HG02623 (cell line): ENCODE data around the gene CACFD1.
"Not testable (repeated sequence)": the region's sequence is repeated elsewhere in the genome, so short reads cannot be mapped to it uniquely, and the experiment has no call there.

Source experiments
- ATAC-seq: cut with Tn5 transposase; IDR thresholded peaks from one replicate; pipeline ENCODE4 v1.9.1; 2021; ENCODE audit warnings: moderate library complexity; ENCODE audit not compliant: unreplicated experiment

Gene CACFD1

DNA sequence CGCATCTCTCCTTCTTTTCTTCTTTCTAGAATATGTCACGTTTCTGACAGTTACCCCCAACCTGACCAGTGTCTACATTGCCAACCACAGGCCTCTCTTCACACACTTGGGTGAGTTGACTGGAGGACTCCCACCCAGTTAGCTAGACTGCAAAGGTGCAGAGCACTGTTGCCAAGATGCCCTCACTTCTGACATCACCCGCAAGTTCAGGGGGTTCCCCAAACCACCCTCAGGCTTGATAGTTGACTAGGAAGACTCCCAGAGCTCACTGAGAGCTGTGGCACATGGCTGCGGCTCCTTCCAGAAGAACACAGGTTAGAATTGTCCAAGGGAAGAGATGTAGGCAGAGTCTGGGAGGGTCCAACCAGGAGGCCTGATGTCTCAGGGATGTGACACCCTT, 20.4 kb upstream of the CACFD1 start:
- ATAC-seq: no peak

DNA sequence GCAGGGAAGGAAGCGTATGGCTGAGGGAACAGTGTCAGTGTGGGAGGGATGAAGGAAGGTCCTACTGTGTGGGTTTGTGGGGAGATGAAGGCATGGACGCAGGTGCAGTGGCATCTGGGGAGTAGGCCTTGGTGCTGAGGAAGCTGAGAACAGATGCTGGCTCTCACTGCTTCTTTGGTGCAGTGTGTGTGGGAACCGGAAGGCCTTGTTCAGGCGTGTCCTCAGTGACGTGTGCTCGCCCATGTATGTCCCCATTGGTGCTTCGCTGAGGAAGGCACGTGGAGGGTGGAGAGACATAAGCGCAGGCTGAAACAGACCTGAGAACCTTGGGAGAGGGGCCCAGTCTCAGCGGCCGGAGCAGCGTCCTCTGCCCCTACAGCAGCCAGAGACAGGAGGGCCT, 18.9 kb upstream of the CACFD1 start:
- ATAC-seq: no peak

DNA sequence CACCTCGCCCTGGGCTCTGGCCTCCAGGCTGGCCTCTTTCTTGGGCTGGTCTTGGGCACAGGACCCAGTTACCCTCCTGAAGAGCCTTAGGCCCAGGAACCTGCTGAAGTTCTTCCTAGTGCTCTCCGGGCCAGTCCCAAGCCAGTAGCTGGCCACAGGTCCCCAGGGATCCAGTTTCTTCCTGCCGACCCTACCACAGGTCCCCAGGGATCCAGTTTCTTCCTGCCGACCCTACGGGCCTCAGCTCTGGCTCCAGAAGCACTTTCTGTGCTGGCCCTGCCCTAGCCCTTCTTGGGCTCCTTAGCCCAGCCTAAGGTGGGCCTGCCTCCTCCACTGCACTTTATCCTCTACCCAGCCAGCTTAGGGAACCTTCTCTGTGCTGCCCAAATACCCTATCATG, 18.2 kb upstream of the CACFD1 start:
- ATAC-seq: no peak

DNA sequence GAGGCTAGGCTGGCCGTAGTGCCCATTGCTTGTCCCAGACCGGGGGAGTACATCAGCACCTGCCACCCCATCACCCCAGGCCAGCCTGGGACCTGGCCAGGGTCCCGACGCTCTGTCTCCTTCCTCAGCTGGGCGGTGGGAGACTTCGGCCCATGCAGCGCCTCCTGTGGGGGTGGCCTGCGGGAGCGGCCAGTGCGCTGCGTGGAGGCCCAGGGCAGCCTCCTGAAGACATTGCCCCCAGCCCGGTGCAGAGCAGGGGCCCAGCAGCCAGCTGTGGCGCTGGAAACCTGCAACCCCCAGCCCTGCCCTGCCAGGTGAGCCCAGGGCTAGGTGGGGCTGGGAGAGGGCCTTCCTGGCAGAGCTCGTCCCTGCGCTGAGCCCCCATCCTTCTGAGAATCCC, 16.5 kb upstream of the CACFD1 start:
- ATAC-seq: no peak

DNA sequence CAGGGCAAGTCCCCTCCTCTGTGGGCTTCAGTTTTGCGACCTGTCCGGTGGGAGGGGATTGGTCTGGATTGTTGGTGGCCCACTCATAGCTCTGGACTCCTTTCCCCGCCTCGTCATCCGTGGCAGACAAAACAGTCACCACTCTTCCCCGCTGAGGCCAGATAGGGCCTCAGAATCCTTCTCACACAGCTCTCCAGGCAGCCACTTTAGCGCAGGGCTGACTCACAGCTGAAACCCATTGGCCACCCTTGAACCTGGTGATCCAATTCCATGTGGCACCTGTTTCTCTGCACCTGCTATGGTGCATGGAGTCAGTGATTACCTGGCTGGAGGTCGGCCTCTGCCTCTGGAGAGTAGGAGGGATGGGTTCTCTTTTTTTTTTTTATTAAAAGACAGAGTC, 15.8 kb upstream of the CACFD1 start:
- ATAC-seq: no peak

DNA sequence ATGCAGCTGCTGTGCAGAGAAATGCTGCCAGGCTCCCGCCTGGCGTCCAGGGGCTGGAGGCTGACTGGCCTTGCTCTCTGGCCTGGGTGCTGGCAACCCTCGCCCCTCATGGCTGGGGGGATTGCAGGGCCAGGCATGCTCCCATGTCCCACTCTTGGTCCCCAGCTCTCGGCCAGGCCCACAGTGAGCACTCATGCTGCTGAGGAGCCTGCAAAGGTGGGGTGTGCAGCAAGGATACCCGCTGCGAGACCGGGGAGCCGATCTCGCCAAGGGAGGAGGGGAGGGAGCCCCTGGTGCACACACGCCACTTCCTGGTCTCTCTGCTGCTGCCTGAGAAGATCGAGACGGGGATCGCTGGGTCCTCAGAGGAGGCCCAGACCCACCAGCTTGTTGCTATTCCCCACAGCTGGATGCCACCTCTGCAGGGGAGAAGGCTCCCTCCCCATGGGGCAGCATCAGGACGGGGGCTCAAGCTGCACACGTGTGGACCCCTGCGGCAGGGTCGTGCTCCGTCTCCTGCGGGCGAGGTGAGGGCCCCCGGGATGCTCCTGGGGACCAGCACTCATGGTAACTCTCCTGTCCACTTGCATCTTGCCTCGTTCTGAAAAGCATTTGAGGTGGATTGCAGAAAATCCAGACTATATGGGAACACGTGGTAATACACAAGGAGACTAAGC, 14.3 kb upstream of the CACFD1 start:
- no peak for ATAC-seq

DNA sequence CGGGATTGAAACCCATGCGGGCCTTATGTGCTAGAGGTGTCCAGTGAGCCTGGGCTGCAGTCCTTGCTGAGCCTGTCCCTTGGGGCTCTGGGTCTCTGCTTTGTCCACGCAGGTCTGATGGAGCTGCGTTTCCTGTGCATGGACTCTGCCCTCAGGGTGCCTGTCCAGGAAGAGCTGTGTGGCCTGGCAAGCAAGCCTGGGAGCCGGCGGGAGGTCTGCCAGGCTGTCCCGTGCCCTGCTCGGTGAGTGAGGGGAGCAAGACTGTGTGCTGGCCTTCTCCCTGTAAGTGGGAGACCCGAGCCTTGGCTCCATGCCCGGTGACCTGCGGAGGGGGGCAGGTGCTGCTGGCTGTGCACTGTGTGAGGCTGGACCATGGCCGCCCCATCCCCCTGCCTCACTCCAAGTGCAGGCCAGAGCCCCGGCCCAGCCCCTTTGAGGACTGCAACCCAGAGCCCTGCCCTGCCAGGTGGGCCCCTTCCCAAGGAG, 11.2 kb upstream of the CACFD1 start:
- ATAC-seq: no peak

DNA sequence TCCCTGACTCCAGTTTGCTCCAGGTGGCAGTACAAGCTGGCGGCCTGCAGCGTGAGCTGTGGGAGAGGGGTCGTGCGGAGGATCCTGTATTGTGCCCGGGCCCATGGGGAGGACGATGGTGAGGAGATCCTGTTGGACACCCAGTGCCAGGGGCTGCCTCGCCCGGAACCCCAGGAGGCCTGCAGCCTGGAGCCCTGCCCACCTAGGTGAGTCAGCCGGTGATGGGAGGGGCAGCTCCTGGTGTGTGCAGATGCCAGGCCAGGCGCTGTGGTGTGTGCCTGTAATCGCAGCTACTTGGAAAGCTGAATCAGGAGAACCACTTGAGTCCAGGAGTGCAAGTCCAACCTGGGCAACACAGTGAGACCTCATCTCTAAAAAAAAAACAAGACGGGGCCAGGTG, 10.0 kb upstream of the CACFD1 start:
- ATAC-seq: no peak

DNA sequence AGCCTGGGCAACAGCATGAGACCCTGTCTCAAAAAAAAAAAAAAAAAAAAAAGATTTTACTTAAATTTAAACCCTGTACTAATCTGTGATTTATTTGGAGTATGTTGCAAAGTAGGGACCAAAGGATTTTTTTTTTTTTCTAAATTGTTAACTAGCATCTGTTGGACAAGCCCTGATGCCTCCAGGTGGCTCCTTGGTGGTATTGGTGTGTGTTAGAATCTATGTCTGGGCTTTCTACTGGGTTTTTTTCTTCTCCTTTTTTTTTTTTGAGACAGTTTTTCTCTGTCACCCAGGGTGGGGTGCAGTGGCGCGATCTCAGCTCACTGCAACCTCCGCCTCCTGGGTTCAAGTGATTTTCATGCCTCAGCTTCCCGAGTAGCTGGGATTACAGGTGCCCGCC, 7.9 kb upstream of the CACFD1 start:
- ATAC-seq: not testable (repeated sequence)

DNA sequence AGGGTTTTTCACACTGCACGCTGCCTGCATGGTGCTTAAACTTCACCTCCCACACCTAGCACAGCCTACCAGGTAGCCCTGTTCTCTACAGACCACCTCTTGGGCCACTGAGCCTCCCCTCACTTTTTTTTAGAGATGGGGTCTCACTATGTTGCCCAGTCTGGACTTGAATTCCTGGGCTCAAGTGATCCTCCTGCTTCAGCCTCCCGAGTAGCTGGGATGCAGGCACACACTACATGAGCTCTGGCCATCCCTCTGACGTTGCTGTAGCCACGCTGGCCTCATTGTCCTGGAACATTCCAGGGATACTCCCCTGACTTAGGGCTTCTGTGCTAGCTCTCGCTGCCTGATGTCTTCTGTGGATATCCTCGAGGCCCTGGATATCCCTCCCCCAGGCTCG, 7.2 kb upstream of the CACFD1 start:
- ATAC-seq: no peak

DNA sequence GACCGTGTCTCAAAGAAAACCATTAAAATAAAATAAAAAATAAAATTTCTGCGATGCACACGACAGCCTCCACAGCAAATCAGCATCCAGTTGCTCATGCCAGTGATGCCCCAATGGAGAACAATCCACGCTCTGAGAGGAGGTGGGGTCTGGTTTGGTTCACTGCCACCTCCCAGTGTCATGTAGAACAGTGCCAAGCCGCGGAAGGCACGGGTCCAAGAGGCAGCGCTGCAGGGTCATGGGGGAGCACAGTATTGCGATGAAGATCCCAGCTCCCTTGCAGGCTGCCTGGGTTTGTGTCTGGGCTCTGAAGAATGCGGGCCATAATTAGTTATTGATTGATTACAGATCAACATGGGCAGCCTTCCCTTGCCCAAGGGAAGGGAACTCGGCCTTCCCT, 6.1 kb upstream of the CACFD1 start:
- ATAC-seq: no peak

DNA sequence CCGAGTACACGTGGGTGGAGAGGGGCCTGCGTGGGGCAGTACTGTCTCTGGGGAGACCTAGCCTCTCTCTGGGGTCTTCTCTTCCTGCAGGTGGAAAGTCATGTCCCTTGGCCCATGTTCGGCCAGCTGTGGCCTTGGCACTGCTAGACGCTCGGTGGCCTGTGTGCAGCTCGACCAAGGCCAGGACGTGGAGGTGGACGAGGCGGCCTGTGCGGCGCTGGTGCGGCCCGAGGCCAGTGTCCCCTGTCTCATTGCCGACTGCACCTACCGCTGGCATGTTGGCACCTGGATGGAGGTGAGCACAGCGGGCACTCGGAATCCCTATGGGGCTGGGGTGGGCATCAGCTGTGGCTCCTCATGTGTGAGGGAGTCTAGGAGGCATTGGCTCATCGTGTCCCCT, 5.5 kb upstream of the CACFD1 start:
- no peak for ATAC-seq

DNA sequence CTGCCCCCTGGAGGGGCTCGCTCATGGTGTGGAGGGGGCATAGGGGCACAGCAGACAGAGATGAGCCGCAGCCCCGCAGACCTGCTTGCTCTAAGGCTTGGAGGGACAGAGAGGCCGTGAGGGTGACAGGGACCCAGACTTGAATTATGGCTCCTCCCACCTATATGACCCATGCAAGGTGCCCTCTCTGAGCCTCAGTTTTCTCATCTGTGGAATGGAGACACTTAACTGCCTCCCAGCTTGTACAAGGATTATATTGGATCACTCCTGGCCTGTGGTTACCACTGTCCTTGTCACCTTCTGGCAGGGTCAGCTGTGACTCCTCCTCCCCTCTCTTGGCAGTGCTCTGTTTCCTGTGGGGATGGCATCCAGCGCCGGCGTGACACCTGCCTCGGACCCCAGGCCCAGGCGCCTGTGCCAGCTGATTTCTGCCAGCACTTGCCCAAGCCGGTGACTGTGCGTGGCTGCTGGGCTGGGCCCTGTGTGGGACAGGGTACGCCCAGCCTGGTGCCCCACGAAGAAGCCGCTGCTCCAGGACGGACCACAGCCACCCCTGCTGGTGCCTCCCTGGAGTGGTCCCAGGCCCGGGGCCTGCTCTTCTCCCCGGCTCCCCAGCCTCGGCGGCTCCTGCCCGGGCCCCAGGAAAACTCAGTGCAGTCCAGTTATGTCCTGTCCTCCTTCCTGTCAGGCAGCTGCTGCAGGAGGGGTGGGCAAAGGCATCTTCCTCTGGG, 4.7 kb upstream of the CACFD1 start:
- no peak for ATAC-seq

DNA sequence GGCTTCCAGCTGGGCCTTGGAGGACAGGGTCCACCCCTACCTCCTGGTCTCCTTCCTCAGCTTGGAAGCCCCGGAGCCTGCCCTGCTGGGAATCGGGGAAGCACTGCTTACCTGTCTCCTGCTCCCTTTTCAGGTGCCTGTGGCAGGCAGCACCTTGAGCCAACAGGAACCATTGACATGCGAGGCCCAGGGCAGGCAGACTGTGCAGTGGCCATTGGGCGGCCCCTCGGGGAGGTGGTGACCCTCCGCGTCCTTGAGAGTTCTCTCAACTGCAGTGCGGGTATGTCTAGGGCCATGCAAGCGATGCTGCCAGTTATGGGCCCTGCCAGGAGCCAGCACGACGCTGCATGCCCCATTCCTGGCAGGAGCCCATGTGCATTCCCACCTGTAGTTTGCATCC, 3.8 kb upstream of the CACFD1 start:
- ATAC-seq: no peak

DNA sequence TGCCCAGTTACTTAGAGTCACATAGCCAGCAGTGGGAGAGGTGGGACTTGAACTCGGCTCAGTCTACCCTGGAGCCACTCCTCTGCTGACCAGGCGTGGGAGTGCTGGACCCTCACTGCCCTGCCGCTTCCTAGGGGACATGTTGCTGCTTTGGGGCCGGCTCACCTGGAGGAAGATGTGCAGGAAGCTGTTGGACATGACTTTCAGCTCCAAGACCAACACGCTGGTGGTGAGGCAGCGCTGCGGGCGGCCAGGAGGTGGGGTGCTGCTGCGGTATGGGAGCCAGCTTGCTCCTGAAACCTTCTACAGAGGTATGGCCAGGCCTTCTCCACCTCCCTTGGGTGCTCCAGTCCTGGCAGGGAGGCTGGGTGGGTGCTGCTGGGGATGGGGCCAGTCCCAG, 3.4 kb upstream of the CACFD1 start:
- ATAC-seq: no peak

DNA sequence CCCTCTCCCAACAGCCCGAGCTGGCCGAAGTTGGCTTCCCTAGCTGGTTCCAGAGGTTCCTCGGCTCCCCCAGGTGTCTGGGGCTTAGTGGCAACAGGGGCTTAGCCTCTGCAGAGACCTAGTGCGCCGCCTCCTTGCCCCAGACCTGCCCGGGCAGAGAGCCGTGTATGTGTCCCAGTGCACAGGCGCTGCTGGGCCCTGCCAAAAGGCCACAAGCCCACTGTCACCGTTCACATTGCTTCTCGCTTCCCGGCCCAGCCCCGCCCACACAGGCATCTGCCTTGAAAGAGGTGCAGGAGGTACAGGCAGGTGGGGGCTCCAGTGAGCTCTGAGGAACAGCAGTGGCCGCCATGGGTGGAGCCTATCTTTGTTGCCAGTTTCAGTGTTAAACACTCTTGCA, 2.5 kb upstream of the CACFD1 start:
- ATAC-seq: no peak

DNA sequence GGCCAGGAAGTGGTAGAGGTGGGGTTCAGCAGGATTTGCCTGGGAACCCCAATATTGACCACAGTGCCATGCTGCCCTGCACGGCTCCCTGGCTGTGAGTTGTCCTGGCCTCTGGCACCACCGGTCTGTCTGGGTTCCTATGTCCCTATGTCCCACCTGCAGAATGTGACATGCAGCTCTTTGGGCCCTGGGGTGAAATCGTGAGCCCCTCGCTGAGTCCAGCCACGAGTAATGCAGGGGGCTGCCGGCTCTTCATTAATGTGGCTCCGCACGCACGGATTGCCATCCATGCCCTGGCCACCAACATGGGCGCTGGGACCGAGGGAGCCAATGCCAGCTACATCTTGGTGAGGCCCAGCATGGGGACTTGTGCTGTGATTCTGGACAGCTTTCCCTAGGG, 2.0 kb upstream of the CACFD1 start:
- ATAC-seq: no peak

DNA sequence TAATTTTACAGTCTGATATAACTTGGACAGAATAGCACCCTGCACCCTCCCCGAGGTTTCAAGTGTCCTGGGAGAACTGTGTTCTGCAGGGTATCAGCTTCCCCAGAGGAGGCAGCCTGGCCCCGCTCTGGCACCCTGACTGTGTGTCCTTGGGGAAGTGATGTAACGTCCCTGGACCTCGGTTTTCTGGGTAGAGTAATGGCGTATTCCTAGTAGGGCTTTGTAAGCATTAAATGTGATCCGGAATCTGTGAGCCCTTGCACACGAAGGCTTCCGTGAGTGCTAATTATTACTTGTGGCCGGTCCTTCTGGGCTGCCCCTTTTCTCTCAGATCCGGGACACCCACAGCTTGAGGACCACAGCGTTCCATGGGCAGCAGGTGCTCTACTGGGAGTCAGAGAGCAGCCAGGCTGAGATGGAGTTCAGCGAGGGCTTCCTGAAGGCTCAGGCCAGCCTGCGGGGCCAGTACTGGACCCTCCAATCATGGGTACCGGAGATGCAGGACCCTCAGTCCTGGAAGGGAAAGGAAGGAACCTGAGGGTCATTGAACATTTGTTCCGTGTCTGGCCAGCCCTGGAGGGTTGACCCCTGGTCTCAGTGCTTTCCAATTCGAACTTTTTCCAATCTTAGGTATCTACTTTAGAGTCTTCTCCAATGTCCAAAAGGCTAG, 1.0 kb upstream of the CACFD1 start:
- no peak for ATAC-seq

DNA sequence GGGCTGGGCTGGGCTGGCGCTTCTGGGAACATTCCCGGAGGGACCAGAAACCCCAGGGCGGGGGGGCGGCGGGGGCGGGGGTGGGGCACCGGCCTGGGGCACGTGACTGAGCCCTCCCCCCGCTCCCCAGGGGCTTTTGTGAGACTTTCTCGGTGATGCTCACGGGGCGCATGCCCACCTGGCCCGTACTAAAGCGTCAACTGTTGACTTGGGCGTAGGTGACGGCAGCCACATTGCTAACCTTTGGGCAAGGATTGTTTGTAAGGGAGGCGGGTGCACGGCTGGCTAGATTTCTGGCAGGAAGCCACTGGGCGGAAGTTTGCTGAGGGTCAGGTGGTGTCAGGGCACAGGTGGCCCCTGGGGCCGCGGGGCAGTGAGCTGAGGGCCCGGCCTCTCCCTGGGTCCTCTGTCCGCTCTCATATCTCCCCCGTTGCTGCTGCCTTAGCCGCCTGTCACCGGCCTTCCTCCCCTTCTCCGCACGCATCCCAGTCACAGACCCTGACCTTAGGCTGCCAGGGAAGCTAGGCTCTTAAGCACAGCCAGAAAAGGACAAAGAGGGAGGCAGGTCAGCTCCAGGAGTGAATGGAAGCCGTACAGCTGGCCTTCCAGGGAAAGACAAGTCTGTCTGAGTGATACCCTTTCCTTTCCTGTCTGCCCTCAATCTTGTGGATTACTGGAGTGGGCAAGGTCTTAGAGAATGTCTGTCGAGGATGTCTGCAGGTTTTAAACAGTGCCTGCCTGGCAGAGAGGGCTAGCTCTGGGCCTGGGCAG, 812 bp downstream of the CACFD1 start:
- peak; percentile 14 for ATAC-seq

DNA sequence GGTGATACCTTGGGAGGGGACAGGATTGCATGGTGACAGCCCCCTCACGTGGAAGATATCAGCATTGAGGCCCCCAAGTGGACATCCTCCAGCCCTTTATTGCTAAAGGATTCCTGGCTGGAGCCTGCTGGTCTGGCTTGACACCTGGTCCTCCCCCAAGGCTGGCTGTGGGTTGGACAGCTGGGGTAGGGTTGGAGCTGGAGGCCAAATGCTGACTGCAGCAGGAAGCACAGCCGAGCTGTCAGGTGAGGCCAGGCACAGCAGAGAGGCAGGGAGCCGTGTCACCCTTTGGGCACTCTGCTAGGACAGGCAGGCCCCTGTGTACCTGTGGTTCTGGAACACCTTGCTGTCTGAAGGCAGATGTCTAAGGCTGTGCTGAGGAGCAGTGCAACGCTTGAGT, 2.2 kb downstream of the CACFD1 start:
- no peak for ATAC-seq

DNA sequence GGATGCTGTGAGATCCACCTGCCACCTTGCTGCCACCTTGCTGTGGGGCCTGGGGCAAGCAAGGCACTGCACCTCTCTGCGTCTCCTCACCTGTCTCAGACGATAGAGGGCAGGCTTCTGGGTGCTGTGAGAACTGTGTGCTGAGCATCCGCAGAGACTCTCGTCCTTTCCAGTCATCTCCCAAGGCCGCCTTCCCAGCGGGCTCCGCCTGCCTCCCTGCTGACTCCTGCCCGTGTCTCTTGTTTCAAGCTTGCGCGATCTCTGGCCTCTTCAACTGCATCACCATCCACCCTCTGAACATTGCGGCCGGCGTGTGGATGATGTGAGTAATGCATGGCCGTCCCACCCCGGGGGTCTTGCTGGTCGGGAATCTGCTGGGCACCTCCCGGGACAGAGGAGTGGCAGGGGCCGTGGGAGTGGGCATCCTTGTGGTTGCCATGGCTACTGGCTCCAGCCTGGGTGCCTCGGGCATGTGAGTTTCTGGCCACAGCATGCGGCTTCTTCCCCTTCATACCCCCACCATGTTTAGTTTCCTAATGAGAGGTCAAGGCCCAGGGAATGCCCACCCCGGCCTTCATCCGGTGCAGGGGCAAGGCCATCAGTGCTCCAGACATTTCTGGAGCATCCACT, 3.6 kb downstream of the CACFD1 start:
- ATAC-seq: no peak
